Measurements from ENCODE around the gene UBASH3A. TPM values are rescaled to one million over a fixed set of nuclear protein-coding genes. Genes with fewer than 3 reads are reported as not detected.

Gene UBASH3A, protein sequence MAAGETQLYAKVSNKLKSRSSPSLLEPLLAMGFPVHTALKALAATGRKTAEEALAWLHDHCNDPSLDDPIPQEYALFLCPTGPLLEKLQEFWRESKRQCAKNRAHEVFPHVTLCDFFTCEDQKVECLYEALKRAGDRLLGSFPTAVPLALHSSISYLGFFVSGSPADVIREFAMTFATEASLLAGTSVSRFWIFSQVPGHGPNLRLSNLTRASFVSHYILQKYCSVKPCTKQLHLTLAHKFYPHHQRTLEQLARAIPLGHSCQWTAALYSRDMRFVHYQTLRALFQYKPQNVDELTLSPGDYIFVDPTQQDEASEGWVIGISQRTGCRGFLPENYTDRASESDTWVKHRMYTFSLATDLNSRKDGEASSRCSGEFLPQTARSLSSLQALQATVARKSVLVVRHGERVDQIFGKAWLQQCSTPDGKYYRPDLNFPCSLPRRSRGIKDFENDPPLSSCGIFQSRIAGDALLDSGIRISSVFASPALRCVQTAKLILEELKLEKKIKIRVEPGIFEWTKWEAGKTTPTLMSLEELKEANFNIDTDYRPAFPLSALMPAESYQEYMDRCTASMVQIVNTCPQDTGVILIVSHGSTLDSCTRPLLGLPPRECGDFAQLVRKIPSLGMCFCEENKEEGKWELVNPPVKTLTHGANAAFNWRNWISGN
- polyA plus RNA-seq: under 1 TPM in 2 of 3 donors, not detected in 1; 0.14 to 0.56 TPM

DNA sequence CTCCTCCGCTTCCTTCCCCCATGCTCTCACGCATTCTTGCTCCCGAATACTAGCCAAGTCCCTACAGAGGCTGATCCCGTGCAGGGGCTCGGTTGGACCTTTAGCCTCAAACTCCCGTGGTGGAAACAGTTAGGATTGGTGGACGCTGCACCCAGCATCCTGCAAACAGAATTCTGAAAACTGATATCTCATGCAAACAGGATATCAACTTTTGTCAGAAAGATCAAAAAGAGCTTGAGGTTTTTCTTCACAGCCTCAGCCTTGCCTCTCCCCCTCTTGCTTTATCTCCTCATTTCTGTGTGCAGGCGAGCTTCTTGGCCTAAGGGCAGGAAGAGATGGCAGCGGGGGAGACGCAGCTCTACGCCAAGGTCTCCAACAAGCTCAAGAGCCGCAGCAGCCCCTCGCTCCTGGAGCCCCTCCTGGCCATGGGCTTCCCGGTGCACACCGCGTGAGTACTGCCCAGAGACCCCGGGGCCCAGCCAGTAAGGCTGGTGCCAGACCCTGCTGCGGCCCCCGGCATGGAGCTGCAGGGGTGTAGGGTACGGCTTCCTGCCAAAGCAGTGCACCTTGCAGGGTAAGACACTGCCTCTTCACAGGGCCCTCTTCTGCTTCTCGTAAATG is at the start of gene UBASH3A:
TSS of gene UBASH3A (plus strand) at position 292 of the 621 bp plus-strand sequence. CDS start at position 336, 44 bp downstream.
- no peak within 1 kb of the TSS for H3K27ac ChIP-seq (ENCODE audit: low read depth, low read length)
- WGBS, 3 donors: 69 to 87% (median 72%) methylated on average over 21 of the region's 21 CpGs

DNA sequence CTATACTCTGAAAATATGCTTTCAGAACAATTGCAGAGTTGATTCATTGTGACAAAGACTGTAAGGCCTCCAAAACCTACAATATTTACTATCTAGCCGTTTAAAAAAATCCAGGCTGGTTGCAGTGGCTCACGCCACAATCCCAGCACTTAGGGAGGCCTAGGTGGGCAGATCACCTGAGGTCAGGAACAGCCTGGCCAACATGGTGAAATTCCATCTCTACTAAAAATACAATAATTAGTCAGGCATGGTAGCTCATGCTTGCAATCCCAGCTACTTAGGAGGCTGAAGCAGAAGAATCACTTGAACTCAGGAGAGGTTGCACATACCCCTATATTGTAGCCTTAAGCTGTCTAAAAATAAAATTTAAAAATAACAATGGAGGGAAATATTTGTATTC is 47.7 kb upstream of the UBASH3A start:
- 82 to 90% (median 87%) methylated on average over 2 of the region's 2 CpGs for WGBS, 3 donors
- H3K27ac ChIP-seq (ENCODE audit: low read depth, low read length): no peak overlapping the region

DNA sequence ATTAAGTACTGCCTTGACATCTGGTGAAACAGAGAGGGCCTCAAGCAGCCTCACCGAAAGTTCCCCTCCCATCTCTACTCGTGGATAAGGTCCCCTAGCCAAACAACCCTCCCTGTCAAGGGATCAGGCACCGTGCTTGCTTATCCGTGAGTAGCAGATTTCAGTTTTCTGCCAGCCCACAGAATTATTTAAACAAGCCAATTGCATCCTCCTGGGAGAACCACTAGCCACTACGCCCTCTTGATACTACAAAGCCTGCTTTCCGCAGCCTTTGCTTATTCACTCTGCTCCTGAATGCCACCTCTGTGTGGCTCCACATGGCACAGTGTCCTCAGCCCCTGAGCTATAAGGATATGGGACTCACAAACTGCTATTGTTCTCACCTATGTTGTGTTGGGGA is 47.1 kb upstream of the UBASH3A start:
- 51 to 64% (median 53%) methylated on average over 6 of the region's 6 CpGs for WGBS, 3 donors
- no peak overlapping the region for H3K27ac ChIP-seq (ENCODE audit: low read depth, low read length)

DNA sequence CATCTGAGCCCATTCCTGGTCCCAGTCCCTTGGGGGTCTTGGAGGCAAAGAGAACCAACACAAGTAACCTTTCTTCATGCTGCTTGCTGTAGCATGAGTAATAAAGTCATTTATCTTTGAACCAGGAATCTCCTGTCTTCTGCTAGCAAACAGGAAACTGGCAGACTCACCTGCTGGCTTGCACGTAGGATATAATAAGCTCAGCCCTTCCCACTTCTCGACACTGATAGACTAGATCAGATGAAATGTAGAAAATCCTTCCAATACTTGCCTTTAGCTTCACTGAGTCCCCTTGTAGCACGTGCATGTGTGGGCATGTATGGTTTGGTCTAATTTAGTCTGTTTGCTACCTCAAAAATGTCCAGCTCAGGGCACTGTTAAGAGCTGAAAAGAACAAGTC is 46.4 kb upstream of the UBASH3A start:
- 52 to 68% (median 68%) methylated on average over 3 of the region's 3 CpGs for WGBS, 3 donors
- no peak overlapping the region for H3K27ac ChIP-seq (ENCODE audit: low read depth, low read length)

DNA sequence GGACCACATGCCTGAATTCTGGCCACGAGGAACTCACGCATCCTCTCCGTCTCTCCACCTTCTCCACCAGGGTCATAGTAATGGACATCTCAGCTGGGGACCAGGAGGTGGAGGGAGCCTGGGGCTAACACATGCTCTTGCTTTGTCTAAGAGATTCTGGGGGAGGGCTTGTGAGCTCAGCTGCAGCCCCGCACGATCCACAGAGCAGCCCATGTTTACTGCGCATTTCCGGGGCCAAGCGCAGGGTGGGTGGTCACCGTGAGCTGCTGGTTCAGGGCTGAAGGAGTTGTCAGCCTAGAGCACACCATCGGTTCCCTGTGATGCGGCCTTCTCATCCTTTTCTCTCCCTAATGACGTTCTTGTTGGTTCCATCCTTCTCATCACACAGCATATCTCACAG is 45.4 kb upstream of the UBASH3A start:
- H3K27ac ChIP-seq (ENCODE audit: low read depth, low read length): no peak overlapping the region
- WGBS, 3 donors: 91 to 96% (median 93%) methylated on average over 12 of the region's 12 CpGs

DNA sequence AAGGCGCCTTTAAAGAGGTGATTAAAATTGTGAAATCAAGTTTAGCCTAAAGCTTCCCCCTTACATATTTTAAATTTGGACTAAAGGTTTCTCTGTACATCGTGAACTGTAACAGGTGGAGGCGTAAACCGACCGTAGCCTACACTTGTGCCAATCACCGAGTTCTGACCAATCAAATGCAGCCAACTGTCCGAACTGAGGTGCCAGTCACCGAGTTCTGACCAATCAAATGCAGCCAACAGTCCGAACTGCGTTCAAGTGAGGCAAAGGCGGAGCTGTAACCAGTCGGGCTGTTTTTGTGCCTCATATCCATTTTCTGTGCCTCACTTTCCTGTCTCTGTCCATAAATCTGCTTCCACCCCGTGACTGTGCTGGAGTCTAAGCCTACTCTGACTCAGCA is 44.8 kb upstream of the UBASH3A start:
- 84 to 87% (median 84%) methylated on average over 13 of the region's 13 CpGs for WGBS, 3 donors
- H3K27ac ChIP-seq (ENCODE audit: low read depth, low read length): no peak overlapping the region

GRCh38 chr21:42360317-42360716 is 43.4 kb upstream of the UBASH3A start:
- WGBS, 3 donors: 63 to 73% (median 70%) methylated on average over 2 of the region's 2 CpGs
- no peak overlapping the region for H3K27ac ChIP-seq (ENCODE audit: low read depth, low read length)

- 28 to 43% (median 36%) methylated on average over 7 of the region's 7 CpGs for WGBS, 3 donors
- H3K27ac ChIP-seq (ENCODE audit: low read depth, low read length): no peak overlapping the region
These were observed 42.4 kb upstream of the UBASH3A start for GRCh38 chr21:42361286-42361685.

DNA sequence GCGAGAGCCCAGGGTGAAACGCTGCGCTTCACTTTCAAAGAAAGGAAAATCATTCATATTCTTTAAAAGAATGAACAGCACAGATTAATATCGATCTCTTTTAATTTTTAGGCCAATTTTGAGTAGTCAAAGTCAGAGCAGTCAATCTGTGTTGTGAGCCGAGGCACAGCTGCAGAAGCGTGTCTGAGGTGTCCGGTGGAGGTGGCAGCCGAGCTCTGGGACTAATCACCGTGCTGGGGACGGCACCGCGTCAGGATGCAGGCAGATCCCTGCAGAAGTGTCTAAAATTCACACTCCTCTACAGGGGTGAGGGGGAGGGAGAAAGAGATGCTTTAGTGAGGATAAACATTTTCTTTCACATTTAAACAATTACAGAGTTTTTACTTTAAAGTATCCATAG is 41.5 kb upstream of the UBASH3A start:
- no peak overlapping the region for H3K27ac ChIP-seq (ENCODE audit: low read depth, low read length)
- WGBS, 3 donors: 62 to 75% (median 73%) methylated on average over 12 of the region's 12 CpGs

DNA sequence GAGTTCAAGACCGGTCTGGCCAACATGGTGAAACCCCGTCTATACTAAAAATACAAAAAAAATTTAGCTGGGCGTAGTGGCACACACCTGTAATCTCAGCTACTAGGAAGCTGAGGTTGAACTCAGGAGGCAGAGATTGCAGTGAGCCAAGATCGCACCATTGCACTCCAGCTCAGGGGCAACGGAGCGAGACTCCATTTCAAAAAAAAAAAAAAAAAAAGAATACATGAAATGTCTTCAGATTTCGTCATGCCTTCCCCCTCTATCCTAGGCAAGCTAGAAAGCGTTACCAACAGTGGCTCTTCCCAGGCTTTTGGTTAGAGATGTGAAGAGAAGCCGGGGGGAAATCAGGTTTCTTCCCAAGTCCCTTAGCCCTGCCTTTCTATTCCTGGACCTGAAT is 41.0 kb upstream of the UBASH3A start:
- H3K27ac ChIP-seq (ENCODE audit: low read depth, low read length): no peak overlapping the region
- WGBS, 3 donors: 65 to 75% (median 66%) methylated on average over 9 of the region's 9 CpGs

DNA sequence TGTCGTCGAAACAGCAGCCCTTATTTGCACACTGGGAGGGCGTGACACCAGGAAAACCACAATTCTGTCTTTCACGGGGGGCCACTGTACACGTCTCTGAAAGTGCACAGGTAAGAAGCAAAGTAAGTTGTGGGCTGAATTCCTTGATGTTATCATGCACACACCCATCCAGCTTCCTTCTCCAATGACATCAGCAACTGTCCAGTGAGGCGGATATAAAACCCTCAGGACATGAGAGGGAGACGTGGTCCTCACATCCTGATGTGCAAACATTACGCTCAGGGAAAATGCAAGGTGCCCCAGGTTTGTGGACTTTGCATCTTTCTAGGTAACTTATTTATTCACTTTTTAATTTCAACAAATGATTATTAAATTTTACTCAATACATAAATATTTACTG is 40.4 kb upstream of the UBASH3A start:
- no peak overlapping the region for H3K27ac ChIP-seq (ENCODE audit: low read depth, low read length)

GRCh38 chr21:42364304-42364865 is 39.3 kb upstream of the UBASH3A start:
- 61 to 79% (median 65%) methylated on average over 13 of the region's 13 CpGs for WGBS, 3 donors
- H3K27ac ChIP-seq (ENCODE audit: low read depth, low read length): no peak overlapping the region

More for the DNA sequence above, 40.4 kb upstream of the UBASH3A start:
- WGBS, 3 donors: 55 to 64% (median 58%) methylated on average over 8 of the region's 8 CpGs

DNA sequence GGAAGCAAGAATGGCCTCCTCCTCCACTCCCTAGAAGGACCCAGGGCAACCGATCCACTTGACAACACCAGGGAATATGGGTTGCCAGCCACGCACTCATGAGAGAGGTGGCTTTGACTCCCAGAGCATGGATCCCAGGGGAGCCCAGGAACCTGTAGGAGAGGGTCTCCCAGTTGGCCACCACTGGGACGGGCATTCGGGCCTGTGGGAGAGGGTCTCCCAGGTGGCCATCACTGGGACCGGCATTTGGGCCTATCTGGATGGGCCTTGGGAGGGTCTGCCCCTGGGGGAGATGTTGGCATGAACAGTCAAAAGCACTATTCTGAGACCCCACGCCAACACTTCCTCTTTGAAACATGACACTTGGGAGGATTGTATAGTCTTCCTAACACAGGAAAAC is 37.9 kb upstream of the UBASH3A start:
- WGBS, 3 donors: 72 to 76% (median 75%) methylated on average over 6 of the region's 6 CpGs
- H3K27ac ChIP-seq (ENCODE audit: low read depth, low read length): no peak overlapping the region

GRCh38 chr21:42366292-42367010 is 37.3 kb upstream of the UBASH3A start, which contains the start of gene TFF1:
Gene TFF1, minus strand, starts transcription at chr21:42366535. Its CDS starts 40 bp downstream, at chr21:42366495.
- 77 to 85% (median 82%) methylated on average over 19 of the region's 19 CpGs for WGBS, 3 donors
- H3K27ac ChIP-seq (ENCODE audit: low read depth, low read length): no peak within 1 kb of the TSS

DNA sequence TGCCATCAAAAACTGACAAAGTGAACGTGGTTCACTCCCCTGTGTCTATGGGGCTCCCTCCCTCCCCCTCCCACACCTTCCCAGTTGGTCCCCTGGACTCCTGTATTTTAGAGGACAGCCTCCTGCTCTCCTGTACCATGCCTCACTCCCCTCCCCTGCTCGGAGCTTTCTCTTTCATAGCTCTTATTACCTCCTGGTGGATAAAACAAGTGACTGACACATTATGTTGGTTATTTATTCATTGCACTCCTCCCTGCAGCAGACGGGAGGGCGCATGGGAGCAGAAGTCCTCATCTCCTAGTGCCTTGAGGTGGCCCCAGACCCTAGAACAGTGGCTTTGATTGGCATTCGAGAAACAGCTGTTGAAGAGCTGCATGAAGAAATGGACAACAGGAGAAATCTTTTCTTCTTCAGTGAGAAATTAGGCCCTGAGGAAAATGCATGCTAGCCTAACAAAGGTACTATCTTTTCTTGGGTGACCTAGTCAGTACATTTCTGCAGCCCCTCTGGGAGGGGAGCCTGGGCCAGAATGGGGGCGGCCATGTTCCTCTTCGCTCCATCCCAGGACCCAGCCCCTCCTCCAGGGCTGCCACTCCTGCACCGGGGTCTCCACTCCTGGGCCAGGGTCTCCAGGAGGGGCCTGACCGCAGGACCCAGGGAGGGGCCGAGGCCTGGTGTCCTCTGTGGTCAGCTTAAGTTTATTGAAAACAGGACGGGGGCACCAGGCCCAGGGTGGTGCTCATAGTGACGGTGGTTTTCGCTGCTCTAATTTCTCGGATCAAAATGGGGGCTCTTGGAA is 36.1 kb upstream of the UBASH3A start:
- WGBS, 3 donors: 83 to 87% (median 87%) methylated on average over 14 of the region's 14 CpGs
- H3K27ac ChIP-seq (ENCODE audit: low read depth, low read length): no peak overlapping the region

- H3K27ac ChIP-seq (ENCODE audit: low read depth, low read length): no peak overlapping the region
- WGBS, 3 donors: 71 to 78% (median 72%) methylated on average over 16 of the region's 16 CpGs
These were observed 33.9 kb upstream of the UBASH3A start for GRCh38 chr21:42369821-42370220.

DNA sequence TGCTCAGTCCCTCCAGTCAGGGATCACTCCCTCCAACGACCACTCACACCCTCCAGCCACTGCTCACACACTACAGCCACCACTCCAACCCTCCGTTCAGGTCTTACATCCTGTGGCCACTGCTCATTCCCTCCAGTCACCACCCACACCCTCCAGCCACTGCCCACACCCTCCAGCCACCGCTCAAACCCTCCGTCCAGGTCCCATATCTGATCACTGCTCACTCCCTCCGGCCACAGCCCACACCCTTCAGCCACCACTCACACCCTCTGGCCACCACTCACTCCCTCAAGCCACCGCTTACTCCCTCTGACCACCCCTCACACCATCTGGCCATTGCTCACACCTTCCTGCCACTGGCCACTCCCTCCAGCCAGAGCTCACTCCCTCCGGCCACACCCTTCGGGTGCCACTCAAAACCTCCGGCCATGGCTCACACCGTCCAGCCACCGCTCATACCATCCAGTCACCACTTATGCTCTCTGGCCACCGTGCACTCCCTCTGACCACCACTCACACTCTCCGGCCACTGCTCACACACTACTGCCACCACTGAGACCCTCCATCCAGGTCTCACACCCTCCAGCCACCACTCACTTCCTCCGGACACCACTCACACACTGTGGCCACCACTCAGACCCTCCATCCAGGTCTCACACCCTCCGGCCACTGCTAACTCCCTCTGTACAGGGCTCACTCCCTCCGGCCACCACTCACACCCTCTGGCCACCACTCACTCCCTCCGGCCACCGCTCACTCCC is 32.6 kb upstream of the UBASH3A start:
- H3K27ac ChIP-seq (ENCODE audit: low read depth, low read length): no peak overlapping the region
- WGBS, 3 donors: 80 to 84% (median 80%) methylated on average over 18 of the region's 18 CpGs

Measured in adipose tissue (tissue), 3 donors.